GM18951 (cell line): ENCODE results near the gene PPP6R3.
"Not testable (repeated sequence)": the region's sequence is repeated elsewhere in the genome, so short reads cannot be mapped to it uniquely, and the experiment has no call there.

Experiments
- POLR2A ChIP-seq: IDR thresholded peaks from 4 replicates; pipeline ENCODE4 v1.6.1; 2011; ENCODE audit warnings: mild to moderate bottlenecking; ENCODE audit not compliant: insufficient read length, insufficient read depth; ENCODE audit errors: extremely low read depth
- in situ Hi-C: fragments of 300-500 bp; cut with MboI; formaldehyde crosslinking; loops from one replicate; pipeline ENCODE4 v1.12.0; 2022; ENCODE audit warnings: low sequenced_read_pairs, mixed read lengths, inconsistent platforms; ENCODE audit not compliant: unreplicated experiment

The PPP6R3 gene

DNA sequence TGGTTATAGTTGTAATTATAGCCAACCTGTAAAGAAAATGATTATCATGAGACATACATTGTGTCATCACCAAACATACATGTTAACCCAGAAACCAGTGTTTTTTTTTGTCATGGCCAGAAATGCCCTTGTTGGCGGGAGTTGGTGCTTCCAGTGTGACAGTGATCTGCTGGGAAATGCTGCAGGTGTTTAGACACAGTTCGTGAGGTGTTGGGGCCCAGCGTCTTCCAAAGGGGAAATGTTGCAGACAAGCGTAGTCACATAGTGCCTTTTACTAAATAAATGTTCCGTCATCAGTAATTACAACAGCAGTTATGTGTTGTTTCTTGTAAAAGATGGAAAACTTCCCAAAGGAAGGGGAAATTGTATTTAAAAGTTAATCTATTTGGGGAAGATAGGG, 131.2 kb downstream of the PPP6R3 start:
- in situ Hi-C loops = no loop called here
- TF ChIP-seq POLR2A = no peak

DNA sequence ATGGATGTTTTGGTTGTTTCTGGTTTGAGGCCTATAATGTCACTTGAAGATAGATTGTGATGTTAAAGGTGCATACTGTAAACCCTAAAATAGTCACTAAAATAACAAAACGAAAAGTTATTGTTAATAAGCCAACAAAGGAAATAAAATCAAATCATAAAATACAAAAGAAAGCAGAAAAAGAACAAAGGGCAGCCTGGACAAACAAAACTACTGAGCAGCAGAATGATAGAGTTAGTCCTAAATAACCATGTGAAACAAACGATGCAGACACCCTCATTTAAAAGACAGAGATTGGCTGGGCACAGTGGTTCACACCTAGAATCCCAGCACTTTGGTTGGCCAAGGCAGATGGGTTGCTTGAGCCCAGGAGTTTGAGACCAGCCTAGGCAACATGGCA, 132.9 kb downstream of the PPP6R3 start:
- TF ChIP-seq POLR2A = no peak
- in situ Hi-C loops = no loop called here

GRCh38 chr11:68594123-68594522, 133.6 kb downstream of the PPP6R3 start:
- no peak for TF ChIP-seq POLR2A
- in situ Hi-C loops = no loop called here

- no peak for TF ChIP-seq POLR2A
- in situ Hi-C loops = no loop called here
Observed at GRCh38 chr11:68596231-68596630, 135.7 kb downstream of the PPP6R3 start.

DNA sequence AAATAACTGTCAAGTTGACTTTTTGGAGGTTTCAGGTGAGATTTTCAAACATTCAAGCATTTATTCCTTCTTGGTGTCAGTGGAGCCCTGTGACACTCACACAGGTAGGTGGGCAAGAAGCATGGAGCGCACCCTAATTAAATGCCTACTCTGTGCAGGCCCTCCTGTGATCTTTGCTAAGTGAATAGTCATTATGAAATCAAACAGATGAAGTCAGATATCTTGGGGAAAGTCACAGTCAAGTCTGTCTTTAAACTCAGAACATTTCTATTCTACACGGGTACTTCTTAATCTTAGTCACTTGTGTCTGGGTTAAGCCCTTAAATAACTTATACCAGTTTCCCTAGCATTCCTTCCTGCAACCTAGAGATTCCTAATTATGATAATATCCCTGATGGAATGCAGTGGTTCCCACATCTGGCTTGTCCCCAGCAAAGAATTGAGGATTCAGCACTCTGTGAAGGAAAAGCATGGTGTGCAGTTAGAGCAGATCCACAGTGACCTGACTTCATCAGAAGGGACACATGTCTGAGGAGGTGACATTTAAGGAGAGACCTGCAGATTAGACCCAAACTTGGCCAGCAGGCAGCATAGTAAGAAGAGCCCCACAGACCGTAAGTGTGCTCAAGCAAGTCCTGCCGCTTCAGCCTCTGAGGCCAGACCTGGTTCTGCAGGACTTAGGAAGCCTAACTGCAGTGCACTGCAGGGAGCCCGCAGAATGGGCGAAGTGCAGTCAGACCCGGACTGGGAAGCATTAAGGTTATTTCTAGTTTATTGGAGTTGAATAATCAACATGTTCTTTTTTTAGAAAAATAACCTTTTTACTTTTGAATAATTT, 138.5 kb downstream of the PPP6R3 start:
- in situ Hi-C loops = no loop called here
- no peak for TF ChIP-seq POLR2A

- in situ Hi-C loops = no loop called here
Observed at GRCh38 chr11:68601147-68601546, 140.6 kb downstream of the PPP6R3 start.

GRCh38 chr11:68609761-68610160, 149.2 kb downstream of the PPP6R3 start:
- no peak for TF ChIP-seq POLR2A
- in situ Hi-C loops = no loop called here

More at GRCh38 chr11:68601147-68601546, 140.6 kb downstream of the PPP6R3 start:
- no peak for TF ChIP-seq POLR2A

DNA sequence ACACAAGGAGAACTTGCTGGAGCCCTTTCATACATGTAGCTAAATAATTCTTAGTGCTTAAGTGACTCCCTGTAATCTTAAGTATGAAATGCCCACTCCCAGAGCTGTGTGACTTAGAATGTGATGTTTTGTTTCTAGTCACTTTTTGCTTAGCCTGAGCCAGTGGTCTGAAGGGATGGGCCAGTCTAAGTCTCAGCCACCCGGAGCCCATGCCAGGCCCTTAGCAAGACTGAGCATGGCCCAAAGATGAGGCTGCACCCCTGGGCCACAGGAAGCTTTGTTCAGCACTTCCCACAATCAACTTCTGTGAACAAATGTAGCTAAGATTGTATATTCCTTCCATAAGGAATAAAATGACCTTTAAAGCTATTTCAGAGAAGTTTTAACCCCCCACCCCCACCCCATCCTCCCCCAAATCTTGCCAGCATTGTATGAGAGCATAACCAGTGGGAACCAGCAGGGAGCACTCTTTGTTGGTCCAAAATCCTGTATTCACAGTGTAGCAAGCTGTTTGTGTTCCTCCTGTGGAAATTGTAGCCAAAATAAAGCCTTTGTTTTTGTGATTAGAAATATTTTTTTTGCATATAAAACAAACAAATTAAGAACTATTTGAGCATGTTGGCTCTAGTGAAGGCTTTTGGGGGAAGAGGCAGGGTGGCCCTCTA, 150.0 kb downstream of the PPP6R3 start:
- in situ Hi-C loops = no loop called here
- no peak for TF ChIP-seq POLR2A

- TF ChIP-seq POLR2A = no peak
- in situ Hi-C loops = no loop called here
Observed at GRCh38 chr11:68615657-68616056, 155.1 kb downstream of the PPP6R3 start.

DNA sequence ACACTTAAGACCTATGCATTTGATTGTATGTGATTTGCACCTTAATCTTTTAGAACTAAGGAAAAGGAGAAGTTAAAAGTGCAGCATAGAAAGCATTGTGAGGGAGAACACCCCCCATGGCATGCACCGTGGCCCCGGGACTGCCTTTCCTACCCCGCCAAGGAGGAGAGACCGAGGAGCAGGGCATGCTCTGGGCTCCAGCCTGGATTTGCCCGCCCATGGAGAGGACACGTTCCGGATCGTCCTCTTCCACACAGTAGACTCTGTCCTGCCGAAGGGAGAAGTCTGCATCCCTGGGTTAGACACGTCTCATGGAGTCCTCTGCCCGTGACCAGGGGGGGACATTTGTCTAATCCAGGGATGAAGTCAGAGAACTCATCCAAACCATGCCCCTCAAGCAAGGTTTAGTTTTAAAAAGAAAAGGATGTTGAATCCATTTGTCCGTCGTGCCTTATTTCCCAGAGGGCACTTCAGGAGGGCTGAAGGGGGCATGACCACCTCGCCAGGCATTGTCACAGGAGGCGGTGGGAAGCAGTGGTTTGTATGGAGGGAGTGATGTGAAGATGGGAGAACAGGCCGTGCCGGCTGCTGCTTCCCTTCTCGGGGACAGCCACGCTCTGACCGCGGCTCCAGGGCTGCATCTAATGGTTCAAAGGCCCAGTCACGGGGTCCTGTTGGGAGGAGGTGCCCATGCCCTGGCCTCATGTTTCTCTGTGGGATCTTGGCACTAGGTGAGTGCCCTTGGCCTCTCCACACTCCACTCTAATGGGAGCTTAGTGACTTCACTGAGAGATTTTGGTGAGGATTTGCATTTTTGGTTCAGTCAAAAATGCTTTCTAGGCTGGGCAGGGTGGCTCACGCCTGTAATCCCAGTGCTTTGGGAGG, 157.6 kb downstream of the PPP6R3 start:
- in situ Hi-C loops = no loop called here
- no peak for TF ChIP-seq POLR2A

DNA sequence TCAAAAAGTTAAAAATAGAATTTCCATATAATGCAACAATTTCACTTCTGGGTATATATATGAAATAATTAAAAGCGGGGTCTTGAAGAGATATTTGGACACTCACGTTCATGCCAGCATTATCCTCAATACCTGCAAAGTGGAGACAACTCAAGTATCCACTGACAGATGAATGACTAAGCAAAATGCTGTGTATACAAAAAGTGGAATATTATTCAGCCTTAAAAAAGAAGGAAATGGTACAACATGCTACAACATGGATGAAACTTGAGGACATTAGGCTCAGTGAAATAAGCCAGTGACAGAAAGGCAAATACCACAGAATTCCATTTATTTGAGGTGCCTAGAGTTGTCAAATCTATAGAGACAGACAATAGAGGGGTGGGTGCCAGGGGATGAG, 161.3 kb downstream of the PPP6R3 start:
- in situ Hi-C loops = no loop called here
- no peak for TF ChIP-seq POLR2A

DNA sequence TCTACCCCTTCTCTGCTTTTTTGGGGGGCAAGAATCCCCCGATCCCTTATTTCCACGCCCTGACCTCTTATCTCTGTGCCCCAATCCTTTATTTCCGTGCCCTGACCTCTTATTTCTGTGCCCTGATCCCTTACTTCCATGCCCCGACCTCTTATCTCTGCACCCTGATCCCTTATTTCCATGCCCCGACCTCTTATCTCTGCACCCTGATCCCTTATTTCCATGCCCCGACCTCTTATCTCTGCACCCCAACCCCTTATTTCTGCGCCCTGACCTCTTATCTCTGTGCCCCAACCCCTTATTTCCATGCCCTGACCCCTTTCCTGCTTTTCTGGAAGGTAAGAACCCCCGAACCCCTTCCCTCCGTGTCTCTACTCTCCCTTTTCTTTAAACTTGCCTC, 163.2 kb downstream of the PPP6R3 start:
- in situ Hi-C loops = not testable (repeated sequence)

- in situ Hi-C loops = not testable (repeated sequence)
Observed at GRCh38 chr11:68625069-68625468, 164.5 kb downstream of the PPP6R3 start.

DNA sequence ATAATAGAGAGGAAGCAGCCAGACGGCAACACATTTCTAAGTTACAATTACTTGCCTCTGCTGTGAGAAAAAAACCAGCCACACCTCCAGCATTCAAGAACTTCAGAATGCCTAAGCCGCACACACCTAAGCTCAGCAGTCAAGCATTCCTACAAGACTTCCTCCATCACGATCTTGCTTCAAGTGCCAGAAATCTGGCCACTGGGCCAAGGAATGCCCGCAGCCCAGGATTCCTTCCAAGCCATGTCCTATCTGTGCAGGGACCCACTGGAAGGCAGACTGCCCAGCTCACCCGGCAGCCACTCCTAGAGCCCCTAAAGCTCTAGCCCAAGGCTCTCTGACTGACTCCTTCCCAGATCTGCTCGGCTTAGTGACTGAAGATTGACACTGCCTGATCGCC, 165.7 kb downstream of the PPP6R3 start:
- in situ Hi-C loops = not testable (repeated sequence)

- in situ Hi-C loops = not testable (repeated sequence)
Observed at GRCh38 chr11:68628837-68629236, 168.3 kb downstream of the PPP6R3 start.

GRCh38 chr11:68632375-68632774, 171.8 kb downstream of the PPP6R3 start:
- in situ Hi-C loops = not testable (repeated sequence)
